C4-2B (cell line): ENCODE measurements around the gene BMX.

Experiments used
- ZFX ChIP-seq: fragments of 450-650 bp; IDR thresholded peaks from 2 replicates; pipeline ENCODE4 v1.6.1; 2017
- TF ChIP-seq, protein P1 (sequence below): fragments of 450-650 bp; conservative IDR thresholded peaks from 2 replicates; pipeline ENCODE4 v1.5.1; 2017; ENCODE audit warnings: mild to moderate bottlenecking

DNA sequence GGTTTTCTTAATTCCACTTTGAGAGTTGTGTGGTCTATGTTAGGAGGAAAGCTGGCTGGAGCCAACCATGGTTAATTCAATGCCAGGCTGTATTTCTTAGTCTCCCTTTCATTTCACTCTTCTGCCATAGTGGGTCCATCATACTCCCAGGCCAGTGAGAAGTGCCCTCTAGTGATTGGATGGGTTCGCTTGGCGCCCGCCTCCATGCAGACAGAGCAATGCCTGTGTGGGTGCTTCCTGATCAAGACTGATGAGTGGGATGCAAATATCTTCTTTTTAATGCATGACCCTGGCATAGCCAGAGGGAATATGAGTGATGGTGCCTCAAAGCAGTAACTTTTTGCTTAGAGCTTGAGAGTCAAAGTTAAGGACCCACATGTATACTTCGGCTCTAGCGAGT, 6.4 kb downstream of the BMX start:
- TF ChIP-seq, protein P1, sequence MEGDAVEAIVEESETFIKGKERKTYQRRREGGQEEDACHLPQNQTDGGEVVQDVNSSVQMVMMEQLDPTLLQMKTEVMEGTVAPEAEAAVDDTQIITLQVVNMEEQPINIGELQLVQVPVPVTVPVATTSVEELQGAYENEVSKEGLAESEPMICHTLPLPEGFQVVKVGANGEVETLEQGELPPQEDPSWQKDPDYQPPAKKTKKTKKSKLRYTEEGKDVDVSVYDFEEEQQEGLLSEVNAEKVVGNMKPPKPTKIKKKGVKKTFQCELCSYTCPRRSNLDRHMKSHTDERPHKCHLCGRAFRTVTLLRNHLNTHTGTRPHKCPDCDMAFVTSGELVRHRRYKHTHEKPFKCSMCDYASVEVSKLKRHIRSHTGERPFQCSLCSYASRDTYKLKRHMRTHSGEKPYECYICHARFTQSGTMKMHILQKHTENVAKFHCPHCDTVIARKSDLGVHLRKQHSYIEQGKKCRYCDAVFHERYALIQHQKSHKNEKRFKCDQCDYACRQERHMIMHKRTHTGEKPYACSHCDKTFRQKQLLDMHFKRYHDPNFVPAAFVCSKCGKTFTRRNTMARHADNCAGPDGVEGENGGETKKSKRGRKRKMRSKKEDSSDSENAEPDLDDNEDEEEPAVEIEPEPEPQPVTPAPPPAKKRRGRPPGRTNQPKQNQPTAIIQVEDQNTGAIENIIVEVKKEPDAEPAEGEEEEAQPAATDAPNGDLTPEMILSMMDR, result no peak
- no peak for TF ChIP-seq ZFX
